GM06990 (cell line): ENCODE data around the gene EZH1.
A peak's percentile ranks its signal among the peaks of the same experiment; 100 is the strongest.
"Not testable (repeated sequence)": the region's sequence is repeated elsewhere in the genome, so short reads cannot be mapped to it uniquely, and the experiment has no call there.

ENCODE experiments used
- DNase-seq: peaks from one replicate; pipeline ENCODE4 v3.0.0-alpha.2; 2011; ENCODE audit not compliant: insufficient read length; ENCODE audit errors: extremely low read depth
- H3K27me3 ChIP-seq: replicated peaks from 2 replicates; pipeline ENCODE4 v1.6.0; 2011; ENCODE audit warnings: low read length; ENCODE audit not compliant: control insufficient read depth, insufficient read depth
- H3K36me3 ChIP-seq: 2 replicates; pipeline ENCODE4 v1.5.1; 2011; ENCODE audit warnings: low read length; ENCODE audit not compliant: control insufficient read depth, insufficient read depth
- H3K4me3 ChIP-seq: replicated peaks from 2 replicates; pipeline ENCODE4 v1.5.1; 2011; ENCODE audit warnings: low read depth, mild to moderate bottlenecking, control low read depth, low read length
- CTCF ChIP-seq: IDR thresholded peaks from 2 replicates; pipeline ENCODE4 v1.5.1; 2011; ENCODE audit warnings: low read length, control low read depth, mild to moderate bottlenecking, inconsistent platforms; ENCODE audit not compliant: insufficient read depth, poor library complexity, severe bottlenecking

EZH1 gene

GRCh38 chr17:42774066-42774745 lies 29.4 kb upstream of the EZH1 start:
- Histone ChIP-seq H3K36me3 (peaks cover 13% of the 10 kb centered on the region), H3K4me3 (peak overlapping the region; percentile 82), H3K27me3 (no peaks in the 10 kb centered on the region)
- DNase-seq = no peak
- no peak for TF ChIP-seq CTCF

GRCh38 chr17:42773290-42774035 lies 28.6 kb upstream of the EZH1 start, which contains the start of gene VPS25:
Gene VPS25, plus strand, starts transcription at chr17:42773449. Its CDS starts 27 bp downstream, at chr17:42773476.
- H3K27me3 ChIP-seq = no peaks in the 10 kb centered on the region
- peak; percentile 72 for DNase-seq
- peak within 1 kb of the TSS; percentile 82 for H3K4me3 ChIP-seq
- peaks cover 6% of the 10 kb centered on the region for H3K36me3 ChIP-seq
- TF ChIP-seq CTCF = peak; percentile 33

GRCh38 chr17:42772945-42773289 lies 28.1 kb upstream of the EZH1 start:
- H3K4me3 ChIP-seq = peak overlapping the region; percentile 82
- no peaks in the 10 kb centered on the region for H3K27me3 ChIP-seq
- TF ChIP-seq CTCF = no peak

GRCh38 chr17:42769964-42770363 lies 25.1 kb upstream of the EZH1 start:
- not testable (repeated sequence) for H3K36me3 ChIP-seq, H3K4me3 ChIP-seq, DNase-seq, H3K27me3 ChIP-seq

More at GRCh38 chr17:42772945-42773289, 28.1 kb upstream of the EZH1 start:
- no peak for DNase-seq
- peaks cover 6% of the 10 kb centered on the region for H3K36me3 ChIP-seq

GRCh38 chr17:42768006-42768405 lies 23.2 kb upstream of the EZH1 start:
- not testable (repeated sequence) for H3K4me3 ChIP-seq, H3K27me3 ChIP-seq, H3K36me3 ChIP-seq, DNase-seq

GRCh38 chr17:42767512-42767911 lies 22.7 kb upstream of the EZH1 start:
- no peak for TF ChIP-seq CTCF
- Histone ChIP-seq H3K27me3 (no peaks in the 10 kb centered on the region), H3K36me3 (no peaks in the 10 kb centered on the region), H3K4me3 (no peak overlapping the region)
- no peak for DNase-seq
